Cerebellar cortex (tissue), 1 donor: Measurements from ENCODE around the gene AFP.

Experiments
- DNase-seq: peaks from one replicate; pipeline ENCODE4 v3.0.0-alpha.2; 2015; ENCODE audit warnings: low spot score

AFP gene

GRCh38 chr4:73460913-73461522 lies 25.0 kb downstream of the AFP start:
- DNase-seq, result no peak

- no peak for DNase-seq
These were observed 32.1 kb downstream of the AFP start for GRCh38 chr4:73468170-73468569.

GRCh38 chr4:73470728-73471127 lies 34.7 kb downstream of the AFP start:
- DNase-seq, result no peak

- DNase-seq, result no peak
These were observed 41.2 kb downstream of the AFP start for GRCh38 chr4:73477176-73477575.

GRCh38 chr4:73479323-73479722 lies 43.3 kb downstream of the AFP start:
- no peak for DNase-seq

- no peak for DNase-seq
These were observed 45.3 kb downstream of the AFP start, which contains the start of gene AFM for GRCh38 chr4:73481358-73481757. TSS of gene AFM (plus strand) at chr4:73481745. CDS start at chr4:73481776, 31 bp downstream.

GRCh38 chr4:73485085-73485484 lies 49.1 kb downstream of the AFP start:
- no peak for DNase-seq

GRCh38 chr4:73485596-73485995 lies 49.6 kb downstream of the AFP start:
- DNase-seq, result no peak

GRCh38 chr4:73486497-73486896 lies 50.5 kb downstream of the AFP start:
- DNase-seq, result no peak

GRCh38 chr4:73487233-73487632 lies 51.2 kb downstream of the AFP start:
- DNase-seq, result no peak

- DNase-seq, result no peak
These were observed 64.2 kb downstream of the AFP start for GRCh38 chr4:73499996-73500765.

GRCh38 chr4:73501664-73502265 lies 65.7 kb downstream of the AFP start:
- no peak for DNase-seq

GRCh38 chr4:73505567-73505966 lies 69.5 kb downstream of the AFP start:
- no peak for DNase-seq
